ENCODE measurements around the gene ASXL3. TPM values are rescaled to one million over a fixed set of nuclear protein-coding genes. Genes with fewer than 3 reads are reported as not detected.

Gene ASXL3
- total RNA-seq, 1 donor from 2014 or later = 8.2 TPM

DNA sequence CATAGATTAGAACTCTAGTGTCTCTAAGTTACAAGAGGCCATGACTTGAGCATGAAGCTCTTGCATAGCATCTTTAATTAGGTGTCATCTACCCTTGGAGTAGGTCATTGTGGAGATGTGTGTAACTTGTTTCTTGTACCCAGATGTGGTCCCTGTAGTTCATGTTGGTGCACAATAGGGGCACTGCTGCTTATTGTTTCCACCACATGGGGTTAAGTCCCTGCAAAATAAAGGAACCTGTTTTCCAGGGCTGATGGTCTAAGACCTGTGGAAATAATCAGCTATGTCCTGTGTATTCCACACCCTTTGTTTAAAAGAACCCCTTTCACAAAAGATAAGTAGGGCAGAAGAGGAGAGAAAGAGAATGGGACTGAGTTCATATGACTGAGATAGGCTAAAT is 28.6 kb downstream of the ASXL3 start:
- H3K27ac ChIP-seq (ENCODE audit: low read depth, low read length) = no peak overlapping the region
- H3K4me3 ChIP-seq (ENCODE audit: insufficient read depth, low read depth, low read length) = no peak overlapping the region
- no peaks in the 10 kb centered on the region for H3K4me1 ChIP-seq (ENCODE audit: insufficient read depth, low read length)
- H3K36me3 ChIP-seq (ENCODE audit: insufficient read depth, low read length) = no peaks in the 10 kb centered on the region
- no peak overlapping the region for H2AFZ ChIP-seq (ENCODE audit: low read depth, low read length)
- H3K4me3 Mint-ChIP-seq (ENCODE audit: unreplicated experiment) = no peak overlapping the region
- peaks cover 6% of the 10 kb centered on the region for H3K4me1 Mint-ChIP-seq (ENCODE audit: low read depth, unreplicated experiment)
- no peak overlapping the region for H3K27ac Mint-ChIP-seq (ENCODE audit: unreplicated experiment)
- no peaks in the 10 kb centered on the region for H4K20me1 ChIP-seq (ENCODE audit: insufficient read depth, low read length)
- H3K9me3 ChIP-seq (ENCODE audit: insufficient read depth, low read depth, low read length) = no peaks in the 10 kb centered on the region
- FAIRE-seq (no peak), DNase-seq (ENCODE audit: low read depth) (no peak)
- no peaks in the 10 kb centered on the region for H3K36me3 Mint-ChIP-seq (ENCODE audit: low read depth, unreplicated experiment)
- no peaks in the 10 kb centered on the region for H3K9me3 Mint-ChIP-seq (ENCODE audit: unreplicated experiment)
- no peak overlapping the region for H3K4me2 ChIP-seq (ENCODE audit: low read length)
- H3K9ac ChIP-seq (ENCODE audit: low read length) = no peak overlapping the region
- TF ChIP-seq EZH2 (IDR thresholded peaks at IDR 0.05; ENCODE audit: insufficient read depth, low read length) = no peak
- TF ChIP-seq, protein P1, sequence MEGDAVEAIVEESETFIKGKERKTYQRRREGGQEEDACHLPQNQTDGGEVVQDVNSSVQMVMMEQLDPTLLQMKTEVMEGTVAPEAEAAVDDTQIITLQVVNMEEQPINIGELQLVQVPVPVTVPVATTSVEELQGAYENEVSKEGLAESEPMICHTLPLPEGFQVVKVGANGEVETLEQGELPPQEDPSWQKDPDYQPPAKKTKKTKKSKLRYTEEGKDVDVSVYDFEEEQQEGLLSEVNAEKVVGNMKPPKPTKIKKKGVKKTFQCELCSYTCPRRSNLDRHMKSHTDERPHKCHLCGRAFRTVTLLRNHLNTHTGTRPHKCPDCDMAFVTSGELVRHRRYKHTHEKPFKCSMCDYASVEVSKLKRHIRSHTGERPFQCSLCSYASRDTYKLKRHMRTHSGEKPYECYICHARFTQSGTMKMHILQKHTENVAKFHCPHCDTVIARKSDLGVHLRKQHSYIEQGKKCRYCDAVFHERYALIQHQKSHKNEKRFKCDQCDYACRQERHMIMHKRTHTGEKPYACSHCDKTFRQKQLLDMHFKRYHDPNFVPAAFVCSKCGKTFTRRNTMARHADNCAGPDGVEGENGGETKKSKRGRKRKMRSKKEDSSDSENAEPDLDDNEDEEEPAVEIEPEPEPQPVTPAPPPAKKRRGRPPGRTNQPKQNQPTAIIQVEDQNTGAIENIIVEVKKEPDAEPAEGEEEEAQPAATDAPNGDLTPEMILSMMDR (IDR thresholded peaks at IDR 0.05; ENCODE audit: insufficient read depth, low read depth, low read length) = no peak
- no peaks in the 10 kb centered on the region for H3K27me3 ChIP-seq (ENCODE audit: insufficient read depth, low read length)
- no peaks in the 10 kb centered on the region for H3K79me2 ChIP-seq (ENCODE audit: insufficient read depth, low read length)
- H3K27me3 Mint-ChIP-seq (ENCODE audit: low read depth, unreplicated experiment) = no peaks in the 10 kb centered on the region

DNA sequence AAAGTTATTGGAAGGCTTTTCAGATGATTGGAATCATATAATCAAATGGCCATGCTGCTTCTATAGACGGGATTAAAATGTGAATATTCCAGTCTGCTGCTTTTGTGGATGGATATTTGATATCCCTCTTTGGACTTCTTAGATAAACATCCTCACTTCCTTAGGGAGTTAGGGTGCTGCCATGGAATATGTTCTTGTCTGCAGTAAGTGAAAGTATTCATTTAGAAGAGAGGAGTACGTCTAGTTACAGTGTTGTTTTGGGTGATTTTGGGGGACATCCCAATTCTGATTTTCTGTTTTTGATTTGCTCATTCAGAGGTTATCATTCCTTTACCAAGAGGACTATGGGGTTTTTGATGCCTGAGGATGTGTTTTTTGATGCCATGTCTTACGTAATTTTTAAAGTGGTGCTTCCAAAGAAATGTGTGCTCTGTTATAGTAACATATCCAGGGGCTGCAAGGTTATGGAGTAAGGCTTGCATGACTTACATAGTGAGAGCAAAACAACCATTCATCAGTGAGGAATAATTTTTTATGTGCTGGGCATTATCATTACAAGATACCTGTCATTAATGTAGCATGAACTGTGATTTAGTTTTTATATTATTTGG is 33.6 kb downstream of the ASXL3 start:
- Histone ChIP-seq H4K20me1 (ENCODE audit: insufficient read depth, low read length) (no peaks in the 10 kb centered on the region), H3K4me1 (ENCODE audit: insufficient read depth, low read length) (no peaks in the 10 kb centered on the region), H3K27ac (ENCODE audit: low read depth, low read length) (no peak overlapping the region), H3K27me3 (ENCODE audit: insufficient read depth, low read length) (no peaks in the 10 kb centered on the region), H3K4me3 (ENCODE audit: insufficient read depth, low read depth, low read length) (no peak overlapping the region), H3K9me3 (ENCODE audit: insufficient read depth, low read depth, low read length) (no peaks in the 10 kb centered on the region), H3K79me2 (ENCODE audit: insufficient read depth, low read length) (no peaks in the 10 kb centered on the region), H3K4me2 (ENCODE audit: low read length) (no peak overlapping the region), H3K36me3 (ENCODE audit: insufficient read depth, low read length) (no peaks in the 10 kb centered on the region), H2AFZ (ENCODE audit: low read depth, low read length) (no peak overlapping the region), H3K9ac (ENCODE audit: low read length) (no peak overlapping the region)
- H3K4me3 Mint-ChIP-seq (ENCODE audit: unreplicated experiment) = no peak overlapping the region
- no peak for DNase-seq (ENCODE audit: low read depth)
- H3K9me3 Mint-ChIP-seq (ENCODE audit: unreplicated experiment) = no peaks in the 10 kb centered on the region
- H3K27ac Mint-ChIP-seq (ENCODE audit: unreplicated experiment) = no peak overlapping the region
- FAIRE-seq = no peak
- TF ChIP-seq, protein P1 (IDR thresholded peaks at IDR 0.05; ENCODE audit: insufficient read depth, low read depth, low read length) = no peak
- no peak for TF ChIP-seq EZH2 (IDR thresholded peaks at IDR 0.05; ENCODE audit: insufficient read depth, low read length)
- H3K4me1 Mint-ChIP-seq (ENCODE audit: low read depth, unreplicated experiment) = peaks cover 5% of the 10 kb centered on the region
- H3K27me3 Mint-ChIP-seq (ENCODE audit: low read depth, unreplicated experiment) = no peaks in the 10 kb centered on the region
- no peaks in the 10 kb centered on the region for H3K36me3 Mint-ChIP-seq (ENCODE audit: low read depth, unreplicated experiment)

DNA sequence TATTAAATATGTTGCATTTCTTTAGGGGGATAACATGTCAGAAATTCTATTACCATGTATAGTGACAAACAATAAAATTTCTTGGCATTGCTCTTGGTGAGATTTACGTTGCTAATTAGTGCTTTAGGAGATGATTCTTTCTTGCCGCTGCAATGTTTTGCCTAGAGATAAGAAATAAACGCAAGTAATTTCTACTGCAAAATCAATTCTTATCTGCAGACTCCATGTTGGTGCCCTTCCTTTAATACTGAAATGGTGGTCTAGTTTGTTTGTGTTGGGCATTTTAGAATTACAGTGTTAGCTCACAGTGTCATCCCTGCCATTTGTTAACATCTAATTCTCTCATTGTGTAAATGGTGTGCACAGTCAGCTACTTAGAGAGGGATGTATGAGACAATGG is 34.6 kb downstream of the ASXL3 start:
- no peaks in the 10 kb centered on the region for H3K27me3 Mint-ChIP-seq (ENCODE audit: low read depth, unreplicated experiment)
- Histone ChIP-seq H3K27me3 (ENCODE audit: insufficient read depth, low read length) (no peaks in the 10 kb centered on the region), H3K4me1 (ENCODE audit: insufficient read depth, low read length) (no peaks in the 10 kb centered on the region), H3K79me2 (ENCODE audit: insufficient read depth, low read length) (no peaks in the 10 kb centered on the region), H3K36me3 (ENCODE audit: insufficient read depth, low read length) (no peaks in the 10 kb centered on the region), H4K20me1 (ENCODE audit: insufficient read depth, low read length) (no peaks in the 10 kb centered on the region), H3K4me3 (ENCODE audit: insufficient read depth, low read depth, low read length) (no peak overlapping the region), H3K4me2 (ENCODE audit: low read length) (no peak overlapping the region), H2AFZ (ENCODE audit: low read depth, low read length) (no peak overlapping the region), H3K9ac (ENCODE audit: low read length) (no peak overlapping the region), H3K9me3 (ENCODE audit: insufficient read depth, low read depth, low read length) (no peaks in the 10 kb centered on the region), H3K27ac (ENCODE audit: low read depth, low read length) (no peak overlapping the region)
- FAIRE-seq (no peak), DNase-seq (ENCODE audit: low read depth) (no peak)
- H3K9me3 Mint-ChIP-seq (ENCODE audit: unreplicated experiment) = no peaks in the 10 kb centered on the region
- peaks cover 1% of the 10 kb centered on the region for H3K36me3 Mint-ChIP-seq (ENCODE audit: low read depth, unreplicated experiment)
- TF ChIP-seq EZH2 (IDR thresholded peaks at IDR 0.05; ENCODE audit: insufficient read depth, low read length) = no peak
- TF ChIP-seq, protein P1 (IDR thresholded peaks at IDR 0.05; ENCODE audit: insufficient read depth, low read depth, low read length) = no peak
- H3K27ac Mint-ChIP-seq (ENCODE audit: unreplicated experiment) = no peak overlapping the region
- H3K4me3 Mint-ChIP-seq (ENCODE audit: unreplicated experiment) = no peak overlapping the region
- H3K4me1 Mint-ChIP-seq (ENCODE audit: low read depth, unreplicated experiment) = peaks cover 5% of the 10 kb centered on the region
